Kidney (tissue), 14 donors: ENCODE measurements around the gene DSCAM. TPM values are rescaled to one million over a fixed set of nuclear protein-coding genes. Genes with fewer than 3 reads are reported as not detected.

Experiments used
- DNase-seq, 5 donors: peaks; one replicate each; pipeline ENCODE4 v3.0.0-alpha.2; 2013 to 2020
- FAIRE-seq: peaks from 2 replicates; lab custom pipeline; 2012; peaks lifted over from hg19 to GRCh38; lab: Jason Lieb, UNC
- H3K27ac ChIP-seq, 2 donors: one replicate each; pipeline ENCODE4 v1.7.0; 2013; ENCODE audit warnings: low read depth in 2 of 2, low read length in 2 of 2, inconsistent platforms in 1 of 2
- H3K27me3 ChIP-seq: one replicate; pipeline ENCODE4 v1.7.1; 2013; ENCODE audit warnings: low read length, inconsistent platforms; ENCODE audit not compliant: control insufficient read depth, insufficient read depth
- H3K36me3 ChIP-seq, 3 donors: one replicate each; pipeline versions ENCODE4 v1.7.0 to v1.7.1; 2013; ENCODE audit warnings: low read length in 3 of 3, control low read depth in 1 of 3, inconsistent platforms in 1 of 3; ENCODE audit not compliant: insufficient read depth in 3 of 3, control insufficient read depth in 2 of 3
- H3K4me1 ChIP-seq, 3 donors: one replicate each; pipeline versions ENCODE4 v1.7.0 to v1.7.1; 2013; ENCODE audit warnings: low read length in 3 of 3, inconsistent platforms in 1 of 3, low read depth in 1 of 3; ENCODE audit not compliant: control insufficient read depth in 2 of 3, insufficient read depth in 2 of 3
- H3K4me3 ChIP-seq, 3 donors: one replicate each; pipeline versions ENCODE4 v1.7.0 to v1.8.1; 2013; ENCODE audit warnings: low read length in 3 of 3, control low read depth in 1 of 3, inconsistent platforms in 1 of 3
- H3K9ac ChIP-seq, 3 donors: one replicate each; pipeline versions ENCODE4 v1.7.0 to v1.7.1; 2013; ENCODE audit warnings: low read length in 3 of 3, control low read depth in 1 of 3, inconsistent platforms in 1 of 3
- H3K9me3 ChIP-seq, 3 donors: one replicate each; pipeline versions ENCODE4 v1.7.0 to v1.7.1; 2013; ENCODE audit warnings: low read length in 3 of 3, control low read depth in 1 of 3, inconsistent platforms in 1 of 3; ENCODE audit not compliant: control insufficient read depth in 2 of 3, insufficient read depth in 1 of 3
- intact Hi-C: fragments of 100-400 bp; cut with DNase I; formaldehyde crosslinking; loops from one replicate; pipeline ENCODE4 v1.11.1; 2022
- polyA plus RNA-seq: library from polyadenylated mRNA; stranded (reverse); fragments of 350-450 nt; fragmentation: Illumina TruSeq; extraction: RNeasy Lipid Tissue Mini Kit (QIAGEN cat#74804); gene quantifications from one replicate; pipeline ENCODE4 v1.2.3, GENCODE V29; 2014; ENCODE audit warnings: low read depth, low replicate concordance; ENCODE audit not compliant: insufficient read depth
- total RNA-seq: library from RNA; stranded (reverse); fragmentation: NEBNext Ultra II Directional; extraction: Animal tissue kit (Norgen Biotek cat#: 25700); gene quantifications from one replicate; pipeline ENCODE4 v1.2.1, GENCODE V29; 2021
- TF ChIP-seq, protein P1 (sequence below): IDR thresholded peaks from 3 replicates; pipeline ENCODE4 v1.5.1; 2012; ENCODE audit warnings: mild to moderate bottlenecking, moderate library complexity, borderline replicate concordance; ENCODE audit not compliant: insufficient read depth; ENCODE audit errors: extremely low read depth
- donor health status: control.
- donor health status: control.
- donor health status: control.
- donor health status: control.
- donor health status: control.
- donor health status: DM: yes; HTN: yes; CAD: no.
- donor health status: Normal renal cell carcinoma (clear cell type).

Gene DSCAM
- total and polyA plus RNA-seq, 2 donors from 2014 or later, result not detected

DNA sequence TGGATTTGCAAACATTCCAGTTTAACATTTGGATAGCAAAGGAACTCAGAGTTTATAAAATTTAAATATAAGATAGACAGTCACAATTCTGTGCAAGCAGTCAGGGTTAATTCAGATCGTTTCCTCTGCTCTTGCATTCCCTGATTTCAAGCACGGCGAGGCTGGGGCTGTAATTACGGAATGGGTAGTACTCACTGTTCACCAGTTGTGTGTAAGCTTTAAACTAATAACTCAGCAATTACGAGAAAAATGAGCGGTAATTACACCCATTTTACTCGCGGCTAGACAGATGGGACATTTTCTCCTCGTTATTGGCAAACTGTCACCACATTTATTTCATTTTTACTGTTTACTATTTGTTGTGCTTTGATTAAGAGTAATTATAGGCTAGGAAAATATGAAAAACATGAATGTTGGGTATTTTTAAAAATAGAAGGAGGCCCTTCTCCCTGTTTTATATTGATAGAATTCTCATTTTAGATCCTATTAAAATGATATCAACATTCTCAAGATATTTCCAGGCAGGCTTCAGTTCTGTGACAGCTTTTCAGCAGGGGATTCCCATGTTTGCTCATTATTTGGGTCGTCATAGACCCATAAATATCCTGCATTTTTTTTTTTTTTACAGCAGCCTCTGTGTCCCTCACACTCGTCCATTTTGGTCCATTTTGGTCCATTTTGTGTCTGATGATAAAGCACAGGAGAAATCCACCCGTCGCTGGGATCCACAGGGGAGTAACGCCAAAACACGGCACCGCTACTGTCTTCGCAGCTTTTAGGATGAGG is 208.3 kb downstream of the DSCAM start:
- TF ChIP-seq, protein P1, sequence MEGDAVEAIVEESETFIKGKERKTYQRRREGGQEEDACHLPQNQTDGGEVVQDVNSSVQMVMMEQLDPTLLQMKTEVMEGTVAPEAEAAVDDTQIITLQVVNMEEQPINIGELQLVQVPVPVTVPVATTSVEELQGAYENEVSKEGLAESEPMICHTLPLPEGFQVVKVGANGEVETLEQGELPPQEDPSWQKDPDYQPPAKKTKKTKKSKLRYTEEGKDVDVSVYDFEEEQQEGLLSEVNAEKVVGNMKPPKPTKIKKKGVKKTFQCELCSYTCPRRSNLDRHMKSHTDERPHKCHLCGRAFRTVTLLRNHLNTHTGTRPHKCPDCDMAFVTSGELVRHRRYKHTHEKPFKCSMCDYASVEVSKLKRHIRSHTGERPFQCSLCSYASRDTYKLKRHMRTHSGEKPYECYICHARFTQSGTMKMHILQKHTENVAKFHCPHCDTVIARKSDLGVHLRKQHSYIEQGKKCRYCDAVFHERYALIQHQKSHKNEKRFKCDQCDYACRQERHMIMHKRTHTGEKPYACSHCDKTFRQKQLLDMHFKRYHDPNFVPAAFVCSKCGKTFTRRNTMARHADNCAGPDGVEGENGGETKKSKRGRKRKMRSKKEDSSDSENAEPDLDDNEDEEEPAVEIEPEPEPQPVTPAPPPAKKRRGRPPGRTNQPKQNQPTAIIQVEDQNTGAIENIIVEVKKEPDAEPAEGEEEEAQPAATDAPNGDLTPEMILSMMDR, result no peak
- Histone ChIP-seq H3K4me3 (no peak overlapping the region), H3K36me3 (no peaks in the 10 kb centered on the region), H3K27me3 (no peaks in the 10 kb centered on the region), H3K27ac (no peak overlapping the region), H3K9ac (no peak overlapping the region), H3K4me1 (no peaks in the 10 kb centered on the region), H3K9me3 (peaks cover 0 to 2% (median 0%) of the 10 kb centered on the region in 3 donors)
- FAIRE-seq, result no peak
- no peak for DNase-seq
- intact Hi-C loops, result no loop called here

DNA sequence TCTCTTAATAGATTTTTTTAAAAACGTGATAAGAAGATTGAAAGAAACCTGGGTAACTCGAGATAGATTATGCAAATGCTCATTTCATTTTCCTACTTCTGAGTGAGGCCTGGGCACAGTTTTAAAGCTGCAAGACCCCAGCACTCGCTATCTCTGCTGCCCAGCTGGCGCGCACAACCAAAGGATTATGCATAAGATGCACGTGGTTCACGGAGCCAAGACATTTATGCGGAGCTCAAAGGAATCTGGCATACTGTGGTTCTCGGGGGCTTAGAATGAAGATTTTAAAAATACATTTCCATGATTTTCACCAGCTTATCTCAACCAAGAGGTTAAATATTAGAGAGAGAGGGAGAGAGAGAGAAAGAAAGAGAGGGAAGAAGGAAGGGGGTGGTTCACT is 210.9 kb downstream of the DSCAM start:
- no peaks in the 10 kb centered on the region for H3K4me1 ChIP-seq
- no peak for DNase-seq
- TF ChIP-seq, protein P1, result no peak
- FAIRE-seq, result no peak
- no peaks in the 10 kb centered on the region for H3K9me3 ChIP-seq
- no peaks in the 10 kb centered on the region for H3K36me3 ChIP-seq
- intact Hi-C loops, result no loop called here
- no peak overlapping the region for H3K9ac ChIP-seq
- H3K4me3 ChIP-seq, result no peak overlapping the region
- H3K27me3 ChIP-seq, result no peaks in the 10 kb centered on the region
- no peak overlapping the region for H3K27ac ChIP-seq

DNA sequence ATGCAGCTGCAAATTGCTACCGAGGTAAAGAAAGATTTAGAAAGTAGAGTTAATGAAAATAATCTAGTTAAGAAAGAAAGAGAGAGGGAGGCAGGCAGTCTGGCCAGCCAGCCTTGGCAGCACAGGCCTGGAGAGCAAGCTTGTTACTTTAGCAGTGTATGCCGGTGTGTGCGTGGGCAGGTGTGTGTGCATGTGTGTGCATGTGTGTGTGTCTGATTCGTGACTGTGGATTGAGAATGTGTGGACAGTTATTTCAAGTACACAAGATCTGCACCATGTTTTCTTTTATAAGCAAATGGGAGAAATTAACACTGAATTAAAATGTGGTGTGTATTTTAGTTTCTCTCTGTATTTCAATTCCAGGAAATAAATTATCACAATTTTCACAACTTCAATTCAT is 211.6 kb downstream of the DSCAM start:
- Histone ChIP-seq H3K9me3 (no peaks in the 10 kb centered on the region), H3K36me3 (no peaks in the 10 kb centered on the region), H3K9ac (no peak overlapping the region), H3K4me1 (no peaks in the 10 kb centered on the region), H3K27ac (no peak overlapping the region), H3K27me3 (no peaks in the 10 kb centered on the region), H3K4me3 (no peak overlapping the region)
- TF ChIP-seq, protein P1, result no peak
- no peak for FAIRE-seq
- no peak for DNase-seq
- intact Hi-C loops, result no loop called here
